Astrocyte of the cerebellum (primary cell): ENCODE data around the gene CLRN2.

ENCODE experiments used
- DNase-seq: peaks from one replicate; pipeline ENCODE4 v3.0.0-alpha.2; 2011; ENCODE audit warnings: low read depth
- H3K4me3 ChIP-seq: 2 replicates; pipeline ENCODE4 v1.5.1; 2011; ENCODE audit warnings: mild to moderate bottlenecking, low read depth, low read length, moderate library complexity
- in situ Hi-C: cut with HindIII; loops from 2 replicates; pipeline ENCODE4 v1.10.0; 2017; ENCODE audit warnings: low sequenced_read_pairs
- TF ChIP-seq, protein P1 (sequence below): IDR thresholded peaks from 2 replicates; pipeline ENCODE4 v1.5.1; 2012; ENCODE audit warnings: low read length, low read depth, moderate library complexity, mild to moderate bottlenecking; ENCODE audit errors: missing control alignments

CLRN2 gene

DNA sequence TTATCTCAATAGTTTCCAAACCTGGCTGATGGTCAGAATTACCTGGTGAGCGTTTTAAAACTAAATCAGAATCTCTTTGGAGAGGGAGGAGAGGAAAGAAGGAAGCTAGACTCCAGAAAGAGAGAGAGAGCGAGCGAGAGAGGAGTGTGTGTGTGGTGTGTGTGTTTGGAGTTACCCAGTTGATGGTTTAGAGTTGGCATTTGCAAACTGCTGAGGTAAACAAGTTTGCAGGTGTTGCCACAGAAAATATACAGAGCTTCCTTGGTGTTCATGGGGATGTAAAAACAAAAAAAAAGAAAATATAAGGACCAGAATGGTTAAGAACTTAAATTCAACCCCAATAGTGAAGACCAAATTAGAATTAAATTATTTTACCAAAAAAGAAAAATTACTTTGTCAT, 35.6 kb downstream of the CLRN2 start:
- in situ Hi-C loops: no loop called here
- H3K4me3 ChIP-seq: no peak overlapping the region
- DNase-seq: no peak
- TF ChIP-seq, protein P1, sequence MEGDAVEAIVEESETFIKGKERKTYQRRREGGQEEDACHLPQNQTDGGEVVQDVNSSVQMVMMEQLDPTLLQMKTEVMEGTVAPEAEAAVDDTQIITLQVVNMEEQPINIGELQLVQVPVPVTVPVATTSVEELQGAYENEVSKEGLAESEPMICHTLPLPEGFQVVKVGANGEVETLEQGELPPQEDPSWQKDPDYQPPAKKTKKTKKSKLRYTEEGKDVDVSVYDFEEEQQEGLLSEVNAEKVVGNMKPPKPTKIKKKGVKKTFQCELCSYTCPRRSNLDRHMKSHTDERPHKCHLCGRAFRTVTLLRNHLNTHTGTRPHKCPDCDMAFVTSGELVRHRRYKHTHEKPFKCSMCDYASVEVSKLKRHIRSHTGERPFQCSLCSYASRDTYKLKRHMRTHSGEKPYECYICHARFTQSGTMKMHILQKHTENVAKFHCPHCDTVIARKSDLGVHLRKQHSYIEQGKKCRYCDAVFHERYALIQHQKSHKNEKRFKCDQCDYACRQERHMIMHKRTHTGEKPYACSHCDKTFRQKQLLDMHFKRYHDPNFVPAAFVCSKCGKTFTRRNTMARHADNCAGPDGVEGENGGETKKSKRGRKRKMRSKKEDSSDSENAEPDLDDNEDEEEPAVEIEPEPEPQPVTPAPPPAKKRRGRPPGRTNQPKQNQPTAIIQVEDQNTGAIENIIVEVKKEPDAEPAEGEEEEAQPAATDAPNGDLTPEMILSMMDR: no peak

DNA sequence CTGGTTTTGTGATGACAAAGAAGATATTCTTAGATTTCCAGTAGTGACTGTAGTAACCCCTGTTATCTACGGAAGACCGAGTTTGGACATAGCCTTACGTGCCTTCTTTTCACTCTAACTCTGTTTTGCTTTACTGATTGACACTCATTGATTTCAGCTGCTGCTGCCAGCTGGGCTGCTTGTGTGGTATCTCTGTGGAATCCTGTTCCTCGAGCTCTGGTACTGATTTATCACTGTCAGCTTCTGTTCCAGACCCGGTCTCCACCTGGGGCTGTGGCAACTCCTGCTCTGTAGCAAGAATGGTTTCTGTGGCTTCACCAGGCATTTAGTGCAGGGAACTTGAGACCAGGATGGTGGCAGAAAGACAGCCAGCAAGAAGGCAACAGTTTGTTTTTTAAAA, 37.5 kb downstream of the CLRN2 start:
- DNase-seq: no peak
- H3K4me3 ChIP-seq: no peak overlapping the region
- TF ChIP-seq, protein P1: no peak
- in situ Hi-C loops: no loop called here

DNA sequence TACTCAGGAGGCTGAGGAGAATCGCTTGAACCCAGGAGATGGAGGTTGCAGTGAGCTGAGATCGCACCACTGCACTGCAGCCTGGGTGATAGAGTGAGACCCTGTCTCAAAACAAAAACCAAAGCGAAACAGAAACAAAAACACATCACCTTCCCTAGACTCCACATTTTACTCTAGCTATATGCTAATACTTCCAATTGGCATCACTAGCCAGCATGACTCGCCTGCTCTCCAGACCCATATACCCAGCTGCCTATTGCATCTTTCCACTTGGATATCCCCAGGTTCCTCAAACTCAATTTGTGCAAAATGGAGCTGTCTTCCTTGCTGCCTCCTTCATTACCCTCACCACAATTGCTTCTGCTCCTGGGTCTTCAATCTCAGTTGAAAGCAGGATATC, 39.6 kb downstream of the CLRN2 start:
- H3K4me3 ChIP-seq: no peak overlapping the region
- no peak for DNase-seq
- TF ChIP-seq, protein P1: no peak
- in situ Hi-C loops: no loop called here

DNA sequence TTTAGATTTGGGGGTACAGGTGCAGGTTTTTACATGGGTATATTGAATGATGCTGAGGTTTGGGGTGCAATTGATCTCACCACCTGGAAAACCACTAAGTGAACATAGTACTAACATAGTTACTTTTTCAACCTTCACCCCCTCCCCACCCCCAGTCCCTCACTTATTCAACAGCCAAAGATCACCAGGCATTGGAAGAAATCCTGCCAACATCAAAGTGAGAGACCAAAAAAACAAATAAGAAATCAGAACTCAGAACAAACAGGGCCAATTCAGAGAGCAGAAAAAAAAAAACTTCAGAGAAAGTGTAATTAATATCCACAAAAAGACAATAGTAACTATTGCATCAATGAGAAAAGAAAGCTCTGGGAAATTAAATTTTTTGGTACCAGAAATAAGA, 41.5 kb downstream of the CLRN2 start:
- TF ChIP-seq, protein P1: no peak
- H3K4me3 ChIP-seq: no peak overlapping the region
- DNase-seq: no peak
- in situ Hi-C loops: no loop called here

DNA sequence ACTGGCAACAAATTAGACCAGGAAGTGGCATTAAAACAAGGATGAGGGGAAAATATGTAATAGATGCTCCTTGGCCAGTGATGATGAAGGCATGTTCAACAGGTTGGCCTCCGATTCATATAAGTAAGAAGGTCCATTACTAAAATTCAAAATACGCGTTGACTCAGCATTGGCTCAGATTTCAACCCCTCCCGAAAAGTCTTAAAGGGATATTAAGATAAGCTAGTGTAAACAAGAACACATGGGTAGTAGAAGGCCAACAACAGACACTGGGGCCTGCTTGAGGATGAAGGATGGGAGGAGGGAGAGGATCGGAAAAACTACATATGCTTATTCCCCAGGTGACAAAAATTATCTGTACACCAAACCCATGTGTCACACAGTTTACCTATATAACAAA, 42.9 kb downstream of the CLRN2 start:
- no peak overlapping the region for H3K4me3 ChIP-seq
- DNase-seq: no peak
- TF ChIP-seq, protein P1: no peak
- in situ Hi-C loops: no loop called here

DNA sequence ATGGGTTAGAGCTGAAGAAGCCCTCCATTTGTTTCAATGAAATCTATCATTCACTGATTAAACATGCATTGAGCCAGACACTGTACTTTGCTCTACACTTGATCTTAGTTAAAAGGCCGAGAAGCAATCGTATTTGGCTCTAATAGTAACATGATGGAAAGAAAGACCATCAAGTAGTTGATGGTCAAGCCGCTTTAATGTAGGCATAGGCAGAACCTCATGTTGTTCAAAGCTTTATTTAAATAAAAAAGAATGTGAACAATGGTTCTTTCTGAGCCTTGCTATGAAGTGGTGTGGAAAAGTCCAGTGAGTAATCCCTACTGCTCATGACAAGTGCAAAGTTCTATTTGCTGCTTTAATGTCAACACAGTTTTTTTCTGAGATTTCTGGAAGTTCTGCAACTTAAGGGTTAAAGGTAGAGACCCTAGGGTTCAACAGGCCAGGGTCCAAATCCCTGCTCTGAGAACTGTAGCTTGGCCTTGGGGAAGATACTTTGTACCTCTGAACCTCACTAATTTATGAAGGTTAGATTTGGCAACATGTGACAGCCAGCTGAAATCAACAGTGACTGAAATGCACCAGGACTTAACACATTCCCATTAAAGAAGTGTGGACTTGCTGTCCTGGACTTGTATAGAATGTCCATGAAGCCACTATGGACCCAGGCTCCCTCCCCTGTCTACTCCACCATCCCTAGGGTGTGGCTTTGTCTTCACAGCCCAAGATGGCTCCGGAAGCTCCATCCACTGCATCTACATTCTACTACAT, 44.2 kb downstream of the CLRN2 start:
- TF ChIP-seq, protein P1: no peak
- no peak for DNase-seq
- in situ Hi-C loops: no loop called here
- no peak overlapping the region for H3K4me3 ChIP-seq

DNA sequence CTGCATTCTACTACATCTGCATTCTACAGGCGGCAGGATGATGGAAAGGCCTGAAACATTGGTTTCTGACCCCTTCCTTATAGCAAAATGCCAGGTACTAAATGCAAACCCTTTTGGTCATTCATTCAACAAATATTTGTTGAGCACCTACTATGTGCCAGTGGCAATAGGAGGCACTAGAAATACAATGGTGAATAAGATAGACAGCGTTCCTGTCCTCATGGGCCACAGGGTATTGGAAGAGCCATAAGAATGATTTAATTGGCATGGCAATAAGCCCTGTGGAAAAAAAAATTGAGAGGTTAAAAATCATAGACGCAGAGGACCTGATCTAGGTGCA, 44.7 kb downstream of the CLRN2 start:
- in situ Hi-C loops: no loop called here
- no peak for DNase-seq
- TF ChIP-seq, protein P1: no peak
- H3K4me3 ChIP-seq: no peak overlapping the region
